Colonic mucosa (tissue), 4 donors: Measurements from ENCODE around the gene CPXCR1. TPM values are rescaled to one million over a fixed set of nuclear protein-coding genes. Genes with fewer than 3 reads are reported as not detected.
"Not testable (repeated sequence)": the region's sequence is repeated elsewhere in the genome, so short reads cannot be mapped to it uniquely, and the experiment has no call there.

ENCODE experiments used
- DNase-seq: peaks from one replicate; pipeline ENCODE4 v3.0.0-alpha.2; 2020
- H3K27ac ChIP-seq: fragments of 200-600 bp; one replicate; pipeline ENCODE4 v1.8.0; 2021
- H3K27me3 ChIP-seq: fragments of 200-600 bp; one replicate; pipeline ENCODE4 v1.8.0; 2021
- H3K36me3 ChIP-seq: fragments of 200-600 bp; one replicate; pipeline ENCODE4 v1.8.0; 2021
- H3K4me1 ChIP-seq: fragments of 200-600 bp; one replicate; pipeline ENCODE4 v1.8.0; 2021; ENCODE audit warnings: mild to moderate bottlenecking
- H3K4me3 ChIP-seq: fragments of 200-600 bp; one replicate; pipeline ENCODE4 v1.8.0; 2021
- H3K9ac ChIP-seq, 2 donors: one replicate each; pipeline ENCODE4 v1.7.0; 2013; ENCODE audit warnings: control low read depth in 2 of 2, low read depth in 2 of 2, low read length in 2 of 2
- H3K9me3 ChIP-seq: fragments of 200-600 bp; one replicate; pipeline ENCODE4 v1.8.0; 2021
- intact Hi-C: fragments of 100-400 bp; cut with DNase I; formaldehyde crosslinking; loops from one replicate; pipeline ENCODE4 v1.14.1; 2022
- total RNA-seq, 2 donors: library from RNA; stranded (reverse); fragmentation: NEBNext Ultra II Directional in 1 of 2; extraction: Animal tissue kit (Norgen Biotek cat#: 25700) in 1 of 2; gene quantifications; one replicate each; pipeline ENCODE4 v1.2.1, GENCODE V29; 2021
- TF ChIP-seq, protein P1 (sequence below): fragments of 200-600 bp; IDR thresholded peaks from one replicate; pipeline ENCODE4 v1.8.0; 2022; ENCODE audit warnings: antibody characterized with exemption, mild to moderate bottlenecking
- donor health status: healthy.
- donor health status: DM: no; HTN: no; CAD: no.
- donor health status: DM: no; HTN: no; CAD: no.

The CPXCR1 gene
- not detected for total RNA-seq

DNA sequence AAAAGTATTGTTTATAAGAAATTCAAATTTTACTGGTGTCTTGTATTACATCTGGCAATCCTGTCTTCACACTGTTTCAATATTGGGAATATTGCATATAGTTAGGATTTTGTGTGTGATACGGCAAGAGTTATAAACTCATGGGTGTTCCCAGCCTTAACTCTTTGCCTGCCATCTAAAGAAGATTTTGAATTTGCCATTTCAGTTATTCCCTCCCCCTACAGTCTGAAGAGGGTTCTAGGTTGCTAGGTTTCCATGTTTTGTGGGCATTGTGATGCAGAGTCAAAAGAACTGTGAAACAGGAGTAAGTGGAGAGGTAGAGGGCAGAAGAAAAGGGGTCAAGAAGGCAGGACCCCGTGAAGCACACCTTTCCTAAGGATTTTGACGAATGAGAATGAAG is at the start of gene CPXCR1:
CPXCR1 (plus strand) TSS at position 301 of the 400 bp plus-strand sequence. CDS start 6,190 bp downstream, outside the sequence.
- H3K4me3 ChIP-seq, result no peak within 1 kb of the TSS
- no peak for DNase-seq
- TF ChIP-seq, protein P1, sequence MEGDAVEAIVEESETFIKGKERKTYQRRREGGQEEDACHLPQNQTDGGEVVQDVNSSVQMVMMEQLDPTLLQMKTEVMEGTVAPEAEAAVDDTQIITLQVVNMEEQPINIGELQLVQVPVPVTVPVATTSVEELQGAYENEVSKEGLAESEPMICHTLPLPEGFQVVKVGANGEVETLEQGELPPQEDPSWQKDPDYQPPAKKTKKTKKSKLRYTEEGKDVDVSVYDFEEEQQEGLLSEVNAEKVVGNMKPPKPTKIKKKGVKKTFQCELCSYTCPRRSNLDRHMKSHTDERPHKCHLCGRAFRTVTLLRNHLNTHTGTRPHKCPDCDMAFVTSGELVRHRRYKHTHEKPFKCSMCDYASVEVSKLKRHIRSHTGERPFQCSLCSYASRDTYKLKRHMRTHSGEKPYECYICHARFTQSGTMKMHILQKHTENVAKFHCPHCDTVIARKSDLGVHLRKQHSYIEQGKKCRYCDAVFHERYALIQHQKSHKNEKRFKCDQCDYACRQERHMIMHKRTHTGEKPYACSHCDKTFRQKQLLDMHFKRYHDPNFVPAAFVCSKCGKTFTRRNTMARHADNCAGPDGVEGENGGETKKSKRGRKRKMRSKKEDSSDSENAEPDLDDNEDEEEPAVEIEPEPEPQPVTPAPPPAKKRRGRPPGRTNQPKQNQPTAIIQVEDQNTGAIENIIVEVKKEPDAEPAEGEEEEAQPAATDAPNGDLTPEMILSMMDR, result no peak
- no peaks in the 10 kb centered on the region for H3K27me3 ChIP-seq
- intact Hi-C loops, result no loop called here
- H3K36me3 ChIP-seq, result no peaks in the 10 kb centered on the region
- no peaks in the 10 kb centered on the region for H3K4me1 ChIP-seq
- no peak within 1 kb of the TSS for H3K9ac ChIP-seq
- H3K27ac ChIP-seq, result no peak within 1 kb of the TSS
- H3K9me3 ChIP-seq, result no peaks in the 10 kb centered on the region

DNA sequence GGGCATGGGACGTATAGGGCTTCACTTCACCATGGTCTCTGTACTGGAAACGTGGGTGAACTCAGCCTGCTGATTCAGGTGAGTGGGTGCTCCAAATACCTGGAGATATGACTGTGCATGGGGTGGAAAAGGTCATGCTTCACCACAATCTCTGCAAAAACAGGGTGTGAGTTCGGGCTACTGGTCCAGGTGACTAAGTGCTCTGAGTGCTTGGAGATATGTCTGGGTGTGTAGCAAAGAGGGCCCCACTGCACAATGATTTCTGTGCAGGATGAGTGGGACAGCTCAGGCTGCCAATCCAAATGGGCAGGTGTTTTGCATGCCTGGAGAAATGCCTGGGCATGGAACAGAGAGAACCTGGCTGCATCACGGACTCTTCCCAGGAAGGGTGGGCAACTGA is 11.2 kb upstream of the CPXCR1 start:
- Histone ChIP-seq H3K9me3 (no peaks in the 10 kb centered on the region), H3K4me1 (no peaks in the 10 kb centered on the region), H3K27me3 (no peaks in the 10 kb centered on the region), H3K9ac (no peak overlapping the region), H3K27ac (no peak overlapping the region), H3K4me3 (no peak overlapping the region), H3K36me3 (no peaks in the 10 kb centered on the region)
- TF ChIP-seq, protein P1, result no peak
- intact Hi-C loops, result no loop called here
- DNase-seq, result no peak

DNA sequence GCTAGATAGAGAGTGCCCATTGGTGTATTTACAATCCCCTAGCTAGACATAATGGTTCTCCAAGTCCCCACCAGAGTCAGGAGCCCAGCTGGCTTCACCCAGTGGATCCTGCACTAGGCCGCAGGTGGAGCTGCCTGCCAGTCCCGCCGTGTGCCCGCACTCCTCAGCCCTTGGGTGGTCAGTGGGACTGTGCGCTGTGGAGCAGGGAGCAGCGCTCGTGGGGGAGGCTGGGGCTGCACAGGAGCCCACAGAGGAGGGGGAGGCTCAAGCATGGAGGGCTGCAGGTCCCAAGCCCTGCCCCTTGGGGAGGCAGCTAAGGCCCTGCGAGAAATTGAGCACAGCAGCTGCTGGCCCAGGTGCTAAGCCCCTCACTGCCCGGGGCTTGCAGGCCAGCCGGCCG is 810 bp upstream of the CPXCR1 start:
- intact Hi-C loops, result not testable (repeated sequence)

DNA sequence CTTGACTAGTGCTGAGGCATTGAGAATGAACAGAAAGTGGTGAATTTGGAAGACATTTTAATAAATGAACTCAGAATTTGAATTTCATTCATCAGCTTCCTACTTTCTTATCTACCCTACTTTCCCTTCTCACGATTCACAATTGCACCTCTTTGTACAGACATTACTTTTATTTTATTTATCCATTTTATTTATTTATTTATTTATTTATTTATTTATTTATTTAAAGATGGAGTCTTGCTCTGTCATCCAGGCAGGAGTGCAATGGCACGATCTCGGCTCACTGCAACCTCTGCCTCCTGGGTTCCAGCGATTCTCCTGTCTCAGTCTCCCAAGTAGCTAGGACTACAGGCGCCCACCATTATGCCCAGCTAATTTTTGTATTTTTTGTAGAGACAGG is 5.3 kb downstream of the CPXCR1 start:
- H3K27ac ChIP-seq, H3K9me3 ChIP-seq, H3K4me3 ChIP-seq, H3K9ac ChIP-seq, DNase-seq, H3K27me3 ChIP-seq, H3K4me1 ChIP-seq, H3K36me3 ChIP-seq, intact Hi-C loops: not testable (repeated sequence)

More for the DNA sequence above, 810 bp upstream of the CPXCR1 start:
- DNase-seq, H3K9ac ChIP-seq, H3K27ac ChIP-seq, H3K27me3 ChIP-seq, H3K9me3 ChIP-seq, H3K4me1 ChIP-seq, H3K36me3 ChIP-seq, H3K4me3 ChIP-seq: not testable (repeated sequence)

DNA sequence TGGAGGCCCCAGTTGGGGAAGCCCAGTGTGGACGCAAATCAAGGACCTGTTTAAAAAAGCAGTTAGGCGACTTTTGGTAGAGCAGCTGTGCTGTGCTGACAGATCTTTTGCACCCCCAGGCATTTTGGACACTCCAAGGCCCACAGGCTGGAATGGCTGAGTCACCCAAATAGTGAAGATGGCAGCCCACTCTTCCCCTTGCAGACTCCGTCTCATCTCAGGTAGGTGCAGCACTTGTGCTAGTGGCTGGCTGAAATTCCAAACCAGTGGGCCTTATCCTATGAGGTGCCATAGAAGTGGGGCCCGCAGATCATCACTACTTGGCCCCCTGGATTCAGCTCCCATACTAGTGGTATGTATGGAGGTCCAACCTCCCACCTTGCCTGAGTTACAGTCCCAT is 42.8 kb downstream of the CPXCR1 start:
- intact Hi-C loops, result no loop called here
- Histone ChIP-seq H3K36me3 (no peaks in the 10 kb centered on the region), H3K9ac (no peak overlapping the region), H3K27me3 (no peaks in the 10 kb centered on the region), H3K9me3 (no peaks in the 10 kb centered on the region), H3K27ac (no peak overlapping the region), H3K4me3 (no peak overlapping the region), H3K4me1 (no peaks in the 10 kb centered on the region)
- TF ChIP-seq, protein P1, result no peak
- DNase-seq, result no peak
